Esophagus muscularis mucosa (tissue), 4 donors: ENCODE results near the gene GPC5. TPM values are rescaled to one million over a fixed set of nuclear protein-coding genes. Genes with fewer than 3 reads are reported as not detected.

ENCODE experiments used
- DNase-seq: peaks from one replicate; pipeline ENCODE4 v3.0.0-alpha.2; 2017; ENCODE audit errors: extremely low spot score
- H3K27ac ChIP-seq, 4 donors: fragments of 200-600 bp; sonication (generic); replicated peaks in 1 of 4; 1 replicate in 3 of 4; 2 replicates in 1 of 4; pipeline ENCODE4 v1.5.1; 2016 to 2019; ENCODE audit warnings: mild to moderate bottlenecking in 1 of 4
- H3K27me3 ChIP-seq, 4 donors: fragments of 200-600 bp; sonication (generic); one replicate each; pipeline versions ENCODE4 v1.5.1 to v1.6.0; 2016 to 2019
- H3K36me3 ChIP-seq, 4 donors: fragments of 200-600 bp; sonication (generic); one replicate each; pipeline ENCODE4 v1.5.1; 2016 to 2019
- H3K4me1 ChIP-seq, 4 donors: fragments of 200-600 bp; sonication (generic); one replicate each; pipeline ENCODE4 v1.5.1; 2016 to 2019
- H3K4me3 ChIP-seq, 4 donors: fragments of 200-600 bp; sonication (generic); 1 replicate in 2 of 4; 2 replicates in 2 of 4; pipeline ENCODE4 v1.5.1; 2016 to 2019; ENCODE audit warnings: mild to moderate bottlenecking in 4 of 4, moderate library complexity in 1 of 4
- H3K9me3 ChIP-seq, 4 donors: fragments of 200-600 bp; sonication (generic); 1 replicate in 3 of 4; 2 replicates in 1 of 4; pipeline ENCODE4 v1.5.1; 2016 to 2019
- CTCF ChIP-seq, 3 experiments: fragments of 200-600 bp in 2 of 3; fragments of 450-650 bp in 1 of 3; sonication (generic) in 2 of 3; IDR thresholded peaks; one replicate each; pipeline ENCODE4 v1.5.1; 2017 to 2019; ENCODE audit warnings: antibody characterized with exemption in 3 of 3, mild to moderate bottlenecking in 2 of 3, moderate library complexity in 1 of 3
- EP300 ChIP-seq: sonication (generic); formaldehyde crosslinking; IDR thresholded peaks from one replicate; pipeline ENCODE4 v1.6.1; 2017; ENCODE audit warnings: antibody characterized with exemption
- POLR2A ChIP-seq: fragments of 450-650 bp; IDR thresholded peaks from one replicate; pipeline ENCODE4 v1.6.1; 2017; ENCODE audit warnings: antibody characterized with exemption, moderate library complexity, mild to moderate bottlenecking, low read depth
- POLR2AphosphoS5 ChIP-seq, 2 donors: sonication (generic); formaldehyde crosslinking; IDR thresholded peaks; one replicate each; pipeline ENCODE4 v1.6.1; 2017; ENCODE audit warnings: antibody characterized with exemption in 2 of 2
- WGBS: methylation state at CpG from one replicate; pipeline ENCODE4 v1.1.5; 2018; 5-methylcytosine and 5-hydroxymethylcytosine counted together
- intact Hi-C: fragments of 100-400 bp; cut with DNase I; formaldehyde crosslinking; loops from one replicate; pipeline ENCODE4 v1.15.1; 2023
- total RNA-seq, 4 donors: library from RNA; depleted of rRNA; stranded (reverse); fragments of >200 nt; gene quantifications; one replicate each; pipeline versions ENCODE4 v1.1.0 to v1.2.1, GENCODE V29; 2016

Gene GPC5
- total RNA-seq, 4 donors from 2014 or later, result 0.13 to 0.42 (median 0.33) TPM; not detected in 1

DNA sequence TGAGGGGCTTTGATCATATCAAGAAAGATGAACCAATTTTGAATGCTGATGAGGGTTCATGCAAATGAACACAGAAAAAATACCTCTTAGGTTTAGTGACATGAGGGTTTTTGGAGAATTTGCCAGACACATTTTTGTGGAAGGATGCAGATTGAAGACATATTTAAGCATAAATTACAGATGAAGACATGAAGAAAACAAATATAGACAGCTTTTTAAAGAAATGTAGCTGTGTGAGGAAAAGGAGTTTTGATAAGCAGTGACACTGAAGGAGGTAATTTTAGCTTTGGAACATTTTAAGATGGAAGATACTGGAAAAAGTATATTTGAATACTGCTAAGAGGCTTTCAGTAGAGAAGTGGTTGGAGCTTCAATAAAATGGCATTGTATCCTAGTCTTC is 1017.4 kb downstream of the GPC5 start:
- H3K36me3 ChIP-seq, result no peaks in the 10 kb centered on the region
- no peak overlapping the region for H3K27ac ChIP-seq
- no peak for DNase-seq
- no peaks in the 10 kb centered on the region for H3K9me3 ChIP-seq
- no peak overlapping the region for H3K4me3 ChIP-seq
- TF ChIP-seq POLR2A (no peak), EP300 (no peak), CTCF (IDR thresholded peaks at IDR 0.05) (no peak), POLR2AphosphoS5 (IDR thresholded peaks at IDR 0.05) (no peak)
- no peaks in the 10 kb centered on the region for H3K27me3 ChIP-seq
- intact Hi-C loops, result no loop called here
- no peaks in the 10 kb centered on the region for H3K4me1 ChIP-seq

- Histone ChIP-seq H3K36me3 (no peaks in the 10 kb centered on the region), H3K27me3 (no peaks in the 10 kb centered on the region), H3K4me3 (no peak overlapping the region), H3K4me1 (no peaks in the 10 kb centered on the region), H3K9me3 (no peaks in the 10 kb centered on the region), H3K27ac (no peak overlapping the region)
- no peak for DNase-seq
- intact Hi-C loops, result no loop called here
- TF ChIP-seq CTCF (IDR thresholded peaks at IDR 0.05), result no peak
- TF ChIP-seq POLR2AphosphoS5 (IDR thresholded peaks at IDR 0.05), result no peak
- no peak for TF ChIP-seq EP300
- no peak for TF ChIP-seq POLR2A
- WGBS, result 55% methylated on average over 5 of the region's 5 CpGs
These were observed 1020.5 kb downstream of the GPC5 start for GRCh38 chr13:92418818-92419412.

DNA sequence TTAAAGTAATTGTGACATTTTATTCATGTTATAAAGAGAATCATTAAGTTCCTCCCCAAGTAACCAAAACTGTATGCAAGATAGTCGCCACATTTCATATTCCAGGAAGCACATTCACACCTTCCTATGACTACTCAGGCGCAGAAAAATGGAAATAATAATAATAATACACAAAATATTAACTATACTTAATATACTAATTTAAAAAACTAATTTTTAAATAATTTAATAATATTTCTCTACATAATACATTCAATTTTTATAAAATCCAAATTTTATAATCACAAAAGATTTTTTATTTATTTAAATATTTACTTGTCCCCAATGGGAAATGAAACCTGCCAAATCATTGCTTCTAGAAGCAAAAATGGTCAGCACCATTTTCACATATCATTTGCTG is 1030.8 kb downstream of the GPC5 start:
- H3K4me1 ChIP-seq, result no peaks in the 10 kb centered on the region
- intact Hi-C loops, result no loop called here
- TF ChIP-seq CTCF (IDR thresholded peaks at IDR 0.05) (no peak), POLR2A (no peak), EP300 (no peak), POLR2AphosphoS5 (IDR thresholded peaks at IDR 0.05) (no peak)
- H3K9me3 ChIP-seq, result peaks cover 0 to 8% (median 0%) of the 10 kb centered on the region in 4 donors
- H3K27me3 ChIP-seq, result no peaks in the 10 kb centered on the region
- 90% methylated on average over 2 of the region's 2 CpGs for WGBS
- DNase-seq, result no peak
- H3K27ac ChIP-seq, result no peak overlapping the region
- H3K36me3 ChIP-seq, result no peaks in the 10 kb centered on the region
- H3K4me3 ChIP-seq, result no peak overlapping the region

- intact Hi-C loops, result no loop called here
- WGBS, result 77% methylated on average over 3 of the region's 3 CpGs
- TF ChIP-seq POLR2AphosphoS5 (IDR thresholded peaks at IDR 0.05) (no peak), EP300 (no peak), CTCF (IDR thresholded peaks at IDR 0.05) (no peak), POLR2A (no peak)
These were observed 1035.0 kb downstream of the GPC5 start for GRCh38 chr13:92433386-92433785.

DNA sequence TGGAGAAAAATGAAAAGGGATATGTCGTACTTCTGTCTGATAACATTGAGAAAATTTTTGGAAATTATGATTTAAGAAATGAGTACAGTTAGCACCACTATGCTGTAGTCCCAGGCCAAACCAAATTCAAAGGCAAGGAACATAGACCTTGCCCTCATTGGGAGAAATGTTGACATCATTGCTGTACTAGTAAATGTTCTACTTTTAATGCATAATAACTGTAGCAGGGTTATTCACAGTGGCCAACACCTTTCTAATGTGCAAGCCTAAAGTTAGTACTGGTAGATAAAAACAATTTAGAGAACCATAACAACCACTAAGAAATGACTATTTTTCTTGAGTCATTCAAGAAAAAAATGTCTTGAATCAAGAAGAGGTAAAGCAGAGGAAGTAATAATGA is 1035.5 kb downstream of the GPC5 start:
- Histone ChIP-seq H3K9me3 (peaks cover 0 to 8% (median 0%) of the 10 kb centered on the region in 4 donors), H3K27ac (no peak overlapping the region), H3K27me3 (no peaks in the 10 kb centered on the region), H3K4me1 (no peaks in the 10 kb centered on the region), H3K36me3 (no peaks in the 10 kb centered on the region), H3K4me3 (no peak overlapping the region)
- TF ChIP-seq EP300, result no peak
- TF ChIP-seq POLR2A, result no peak
- no peak for TF ChIP-seq CTCF (IDR thresholded peaks at IDR 0.05)
- TF ChIP-seq POLR2AphosphoS5 (IDR thresholded peaks at IDR 0.05), result no peak
- 92% methylated on average over 1 of the region's 1 CpG for WGBS
- DNase-seq, result no peak
- intact Hi-C loops, result no loop called here

More at GRCh38 chr13:92433386-92433785, 1035.0 kb downstream of the GPC5 start:
- peaks cover 0 to 8% (median 0%) of the 10 kb centered on the region in 4 donors for H3K9me3 ChIP-seq
- H3K4me1 ChIP-seq, result no peaks in the 10 kb centered on the region
- no peak for DNase-seq
- H3K4me3 ChIP-seq, result no peak overlapping the region
- H3K36me3 ChIP-seq, result no peaks in the 10 kb centered on the region
- no peaks in the 10 kb centered on the region for H3K27me3 ChIP-seq
- H3K27ac ChIP-seq, result no peak overlapping the region
